Vagina (tissue), 2 donors: Measurements from ENCODE around the gene ARHGEF17. TPM values are rescaled to one million over a fixed set of nuclear protein-coding genes. Genes with fewer than 3 reads are reported as not detected.
A peak's percentile ranks its signal among the peaks of the same experiment; 100 is the strongest.

Experiments used
- DNase-seq, 2 donors: peaks; one replicate each; pipeline ENCODE4 v3.0.0-alpha.2; 2017; ENCODE audit errors: extremely low spot score in 2 of 2
- H3K27ac ChIP-seq: fragments of 200-600 bp; sonication (generic); one replicate; pipeline ENCODE4 v1.5.1; 2019
- H3K27me3 ChIP-seq: fragments of 200-600 bp; sonication (generic); one replicate; pipeline ENCODE4 v1.5.1; 2019
- H3K36me3 ChIP-seq, 2 donors: fragments of 200-600 bp; sonication (generic); one replicate each; pipeline ENCODE4 v1.5.1; 2017 to 2019
- H3K4me1 ChIP-seq: fragments of 200-600 bp; sonication (generic); one replicate; pipeline ENCODE4 v1.5.1; 2019
- H3K4me3 ChIP-seq, 2 donors: fragments of 200-600 bp; sonication (generic); 1 replicate in 1 of 2; 2 replicates in 1 of 2; pipeline ENCODE4 v1.5.1; 2016 to 2019
- H3K9me3 ChIP-seq: fragments of 200-600 bp; sonication (generic); one replicate; pipeline ENCODE4 v1.5.1; 2019
- POLR2A ChIP-seq, 2 donors: fragments of 450-650 bp; IDR thresholded peaks; one replicate each; pipeline ENCODE4 v1.6.1; 2017; ENCODE audit warnings: antibody characterized with exemption in 2 of 2, mild to moderate bottlenecking in 2 of 2, moderate library complexity in 2 of 2
- POLR2AphosphoS5 ChIP-seq, 2 donors: sonication (generic); formaldehyde crosslinking; IDR thresholded peaks; one replicate each; pipeline ENCODE4 v1.9.0; 2017; ENCODE audit warnings: antibody characterized with exemption in 2 of 2, mild to moderate bottlenecking in 2 of 2, low read depth in 1 of 2; ENCODE audit not compliant: insufficient read depth in 1 of 2
- intact Hi-C: fragments of 100-400 bp; cut with DNase I; formaldehyde crosslinking; loops from one replicate; pipeline ENCODE4 v1.15.1; 2023
- total RNA-seq: library from RNA; depleted of rRNA; stranded (reverse); fragments of >200 nt; gene quantifications from one replicate; pipeline ENCODE4 v1.2.3, GENCODE V29; 2016
- TF ChIP-seq, protein P1 (sequence below), 3 experiments: fragments of 450-650 bp in 2 of 3; fragments of 200-600 bp in 1 of 3; sonication (generic) in 1 of 3; IDR thresholded peaks; one replicate each; pipeline ENCODE4 v1.5.1; 2017 to 2019; ENCODE audit warnings: antibody characterized with exemption in 3 of 3, mild to moderate bottlenecking in 2 of 3, moderate library complexity in 2 of 3

The ARHGEF17 gene
- total RNA-seq, 1 donor from 2014 or later = 32.9 TPM

- intact Hi-C loops = loop anchor here (5.0 kb wide), 1 partner anchor 538 kb away; no protein-coding TSS in a partner anchor
- TF ChIP-seq POLR2AphosphoS5 (IDR thresholded peaks at IDR 0.05; ENCODE audit: insufficient read depth in 1 of 2, low read depth in 1 of 2) (no peak), POLR2A (IDR thresholded peaks at IDR 0.05) (no peak)
- TF ChIP-seq, protein P1, sequence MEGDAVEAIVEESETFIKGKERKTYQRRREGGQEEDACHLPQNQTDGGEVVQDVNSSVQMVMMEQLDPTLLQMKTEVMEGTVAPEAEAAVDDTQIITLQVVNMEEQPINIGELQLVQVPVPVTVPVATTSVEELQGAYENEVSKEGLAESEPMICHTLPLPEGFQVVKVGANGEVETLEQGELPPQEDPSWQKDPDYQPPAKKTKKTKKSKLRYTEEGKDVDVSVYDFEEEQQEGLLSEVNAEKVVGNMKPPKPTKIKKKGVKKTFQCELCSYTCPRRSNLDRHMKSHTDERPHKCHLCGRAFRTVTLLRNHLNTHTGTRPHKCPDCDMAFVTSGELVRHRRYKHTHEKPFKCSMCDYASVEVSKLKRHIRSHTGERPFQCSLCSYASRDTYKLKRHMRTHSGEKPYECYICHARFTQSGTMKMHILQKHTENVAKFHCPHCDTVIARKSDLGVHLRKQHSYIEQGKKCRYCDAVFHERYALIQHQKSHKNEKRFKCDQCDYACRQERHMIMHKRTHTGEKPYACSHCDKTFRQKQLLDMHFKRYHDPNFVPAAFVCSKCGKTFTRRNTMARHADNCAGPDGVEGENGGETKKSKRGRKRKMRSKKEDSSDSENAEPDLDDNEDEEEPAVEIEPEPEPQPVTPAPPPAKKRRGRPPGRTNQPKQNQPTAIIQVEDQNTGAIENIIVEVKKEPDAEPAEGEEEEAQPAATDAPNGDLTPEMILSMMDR (IDR thresholded peaks at IDR 0.05) = no peak
- no peaks in the 10 kb centered on the region for H3K27me3 ChIP-seq
- no peak overlapping the region for H3K4me3 ChIP-seq
- peaks cover 0 to 5% of the 10 kb centered on the region in 2 donors for H3K36me3 ChIP-seq
- peaks cover 16% of the 10 kb centered on the region for H3K4me1 ChIP-seq
- H3K9me3 ChIP-seq = no peaks in the 10 kb centered on the region
- peak overlapping the region; percentile 24 for H3K27ac ChIP-seq
- no peak for DNase-seq
Measured at GRCh38 chr11:73414977-73415651, 107.0 kb downstream of the ARHGEF17 start.

DNA sequence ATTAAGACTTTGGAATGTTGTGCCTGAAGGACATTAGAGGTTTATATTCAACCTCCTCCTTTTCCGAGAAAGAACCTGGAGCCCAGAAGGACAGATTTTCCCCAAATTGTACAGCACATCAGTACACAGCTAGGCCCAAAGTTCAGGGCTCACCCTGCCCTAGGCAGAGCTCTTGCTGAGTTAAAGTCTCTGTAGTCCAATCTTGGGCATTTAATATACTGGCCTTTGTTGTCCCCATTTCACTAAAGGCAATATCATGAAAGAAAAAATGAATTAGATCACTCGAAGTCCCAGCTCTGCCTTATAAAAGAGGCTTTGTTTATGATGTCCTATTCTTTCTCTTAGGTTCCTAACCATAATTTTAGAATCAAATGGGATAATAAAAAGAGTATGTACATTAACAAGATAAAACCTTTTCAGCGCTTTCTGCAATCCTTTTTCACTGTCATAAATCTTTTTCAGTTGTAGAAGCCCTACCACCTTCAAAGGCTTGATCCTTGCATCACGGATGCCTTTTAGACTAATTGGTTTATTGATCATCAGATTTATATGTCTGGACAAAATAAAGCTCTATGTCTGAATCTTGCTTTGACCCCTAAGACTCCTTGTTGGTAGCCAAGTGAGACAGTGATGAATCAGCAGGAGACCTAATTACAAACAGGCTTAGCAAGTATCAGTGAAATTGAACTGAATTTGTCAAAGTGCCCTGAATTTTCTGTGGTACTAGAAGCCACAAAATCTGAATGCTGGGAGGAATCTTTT, 108.0 kb downstream of the ARHGEF17 start:
- H3K36me3 ChIP-seq = peaks cover 0 to 1% of the 10 kb centered on the region in 2 donors
- no peak for DNase-seq
- no peaks in the 10 kb centered on the region for H3K9me3 ChIP-seq
- TF ChIP-seq, protein P1 (IDR thresholded peaks at IDR 0.05) = no peak
- no peak for TF ChIP-seq POLR2AphosphoS5 (IDR thresholded peaks at IDR 0.05; ENCODE audit: insufficient read depth in 1 of 2, low read depth in 1 of 2)
- TF ChIP-seq POLR2A (IDR thresholded peaks at IDR 0.05) = no peak
- H3K4me3 ChIP-seq = no peak overlapping the region
- no peak overlapping the region for H3K27ac ChIP-seq
- intact Hi-C loops = no loop called here
- H3K4me1 ChIP-seq = peaks cover 16% of the 10 kb centered on the region
- H3K27me3 ChIP-seq = no peaks in the 10 kb centered on the region

- Histone ChIP-seq H3K27me3 (no peaks in the 10 kb centered on the region), H3K4me3 (no peak overlapping the region), H3K27ac (no peak overlapping the region), H3K36me3 (no peaks in the 10 kb centered on the region), H3K9me3 (no peaks in the 10 kb centered on the region), H3K4me1 (peaks cover 16% of the 10 kb centered on the region)
- no peak for DNase-seq
- intact Hi-C loops = no loop called here
- TF ChIP-seq, protein P1 (IDR thresholded peaks at IDR 0.05) = no peak
- no peak for TF ChIP-seq POLR2AphosphoS5 (IDR thresholded peaks at IDR 0.05; ENCODE audit: insufficient read depth in 1 of 2, low read depth in 1 of 2)
- TF ChIP-seq POLR2A (IDR thresholded peaks at IDR 0.05) = no peak
Measured at GRCh38 chr11:73416786-73417185, 108.7 kb downstream of the ARHGEF17 start.

Other genes starting within 250 kb of the ARHGEF17 start
- gene FCHSD2, start 166.0 kb upstream of the ARHGEF17 start, total RNA-seq = 15.7 TPM
- gene P2RY2, start 90.0 kb upstream of the ARHGEF17 start, total RNA-seq = 27.3 TPM
- 2.0 TPM for gene P2RY6, start 35.9 kb upstream of the ARHGEF17 start, total RNA-seq
- 6.1 TPM for gene RELT, start 68.1 kb downstream of the ARHGEF17 start, total RNA-seq